Upper lobe of right lung (tissue), 1 donor: Measurements from ENCODE around the gene PIP5KL1. TPM values are rescaled to one million over a fixed set of nuclear protein-coding genes. Genes with fewer than 3 reads are reported as not detected.

Source experiments
- ATAC-seq: fragments of 200-7000 bp; cut with Tn5 transposase; one replicate; pipeline ENCODE4 v1.9.1; 2020; ENCODE audit warnings: mild to moderate bottlenecking, moderate library complexity
- DNase-seq: peaks from one replicate; pipeline ENCODE4 v3.0.0-alpha.2; 2020
- H3K27ac ChIP-seq: fragments of 200-600 bp; one replicate; pipeline ENCODE4 v1.8.0; 2022
- H3K27me3 ChIP-seq: fragments of 200-600 bp; one replicate; pipeline ENCODE4 v1.8.0; 2022; ENCODE audit warnings: mild to moderate bottlenecking
- H3K36me3 ChIP-seq: fragments of 200-600 bp; one replicate; pipeline ENCODE4 v1.8.0; 2022
- H3K4me1 ChIP-seq: fragments of 200-600 bp; one replicate; pipeline ENCODE4 v1.8.0; 2022
- H3K4me3 ChIP-seq: fragments of 200-600 bp; one replicate; pipeline ENCODE4 v1.8.0; 2022; ENCODE audit warnings: mild to moderate bottlenecking
- H3K9me3 ChIP-seq: fragments of 200-600 bp; one replicate; pipeline ENCODE4 v1.8.0; 2022
- CTCF ChIP-seq: fragments of 200-600 bp; IDR thresholded peaks from one replicate; pipeline ENCODE4 v1.8.0; 2022; ENCODE audit warnings: antibody characterized with exemption
- intact Hi-C: fragments of 100-400 bp; cut with DNase I; formaldehyde crosslinking; loops from one replicate; pipeline ENCODE4 v1.11.0; 2022
- total RNA-seq: library from RNA; stranded (reverse); fragmentation: NEBNext Ultra II Directional; extraction: Animal tissue kit (Norgen Biotek cat#: 25700); gene quantifications from one replicate; pipeline ENCODE4 v1.2.1, GENCODE V29; 2021
- donor health status: DM: no; HTN: yes; CAD: no; lungs with severe emphysema.

The PIP5KL1 gene
- total RNA-seq, 1 donor from 2014 or later = 3.5 TPM

- Histone ChIP-seq H3K27me3 (no peaks in the 10 kb centered on the region), H3K4me1 (peaks cover 46% of the 10 kb centered on the region), H3K36me3 (no peaks in the 10 kb centered on the region), H3K4me3 (no peak overlapping the region), H3K9me3 (no peaks in the 10 kb centered on the region), H3K27ac (no peak overlapping the region)
- intact Hi-C loops = no loop called here
- DNase-seq (no peak), ATAC-seq (no peak)
- no peak for TF ChIP-seq CTCF
Observed at GRCh38 chr9:127960410-127961154, 30.0 kb upstream of the PIP5KL1 start.

- TF ChIP-seq CTCF = no peak
- DNase-seq (no peak), ATAC-seq (no peak)
- Histone ChIP-seq H3K4me1 (peaks cover 46% of the 10 kb centered on the region), H3K36me3 (no peaks in the 10 kb centered on the region), H3K27ac (no peak overlapping the region), H3K4me3 (no peak overlapping the region), H3K9me3 (no peaks in the 10 kb centered on the region), H3K27me3 (no peaks in the 10 kb centered on the region)
- intact Hi-C loops = no loop called here
Observed at GRCh38 chr9:127959841-127960409, 29.3 kb upstream of the PIP5KL1 start.

- H3K4me1 ChIP-seq = peaks cover 47% of the 10 kb centered on the region
- no peak overlapping the region for H3K27ac ChIP-seq
- no peaks in the 10 kb centered on the region for H3K36me3 ChIP-seq
- no peaks in the 10 kb centered on the region for H3K9me3 ChIP-seq
- intact Hi-C loops = no loop called here
- TF ChIP-seq CTCF = no peak
- no peaks in the 10 kb centered on the region for H3K27me3 ChIP-seq
- H3K4me3 ChIP-seq = no peak overlapping the region
- no peak for ATAC-seq
- DNase-seq = no peak
Observed at GRCh38 chr9:127959398-127959797, 28.8 kb upstream of the PIP5KL1 start.

- intact Hi-C loops = no loop called here
- Histone ChIP-seq H3K4me3 (no peak overlapping the region), H3K27me3 (no peaks in the 10 kb centered on the region), H3K27ac (no peak overlapping the region), H3K9me3 (no peaks in the 10 kb centered on the region), H3K36me3 (no peaks in the 10 kb centered on the region), H3K4me1 (peaks cover 45% of the 10 kb centered on the region)
- DNase-seq (no peak), ATAC-seq (no peak)
- TF ChIP-seq CTCF = no peak
Observed at GRCh38 chr9:127958728-127959127, 28.2 kb upstream of the PIP5KL1 start.

GRCh38 chr9:127955294-127956015 lies 24.9 kb upstream of the PIP5KL1 start:
- no peak overlapping the region for H3K4me3 ChIP-seq
- H3K9me3 ChIP-seq = no peaks in the 10 kb centered on the region
- TF ChIP-seq CTCF = peak; percentile 37
- intact Hi-C loops = no loop called here
- H3K27ac ChIP-seq = peak overlapping the region; percentile 53
- H3K27me3 ChIP-seq = no peaks in the 10 kb centered on the region
- peaks cover 27% of the 10 kb centered on the region for H3K4me1 ChIP-seq
- ATAC-seq (peak; percentile 95), DNase-seq (peak; percentile 84)
- no peaks in the 10 kb centered on the region for H3K36me3 ChIP-seq
